Thyroid gland (tissue), 4 donors: ENCODE results near the gene ABHD5. TPM values are rescaled to one million over a fixed set of nuclear protein-coding genes. Genes with fewer than 3 reads are reported as not detected.

Experiments used
- DNase-seq, 2 donors: peaks; one replicate each; pipeline ENCODE4 v3.0.0-alpha.2; 2019
- H3K27ac ChIP-seq, 3 donors: fragments of 200-600 bp; sonication (generic); 1 replicate in 2 of 3; 2 replicates in 1 of 3; pipeline ENCODE4 v1.5.1; 2016 to 2019; ENCODE audit warnings: mild to moderate bottlenecking in 1 of 3, moderate library complexity in 1 of 3
- H3K27me3 ChIP-seq: fragments of 200-600 bp; sonication (generic); one replicate; pipeline ENCODE4 v1.5.1; 2019
- H3K36me3 ChIP-seq, 2 donors: fragments of 200-600 bp; sonication (generic); one replicate each; pipeline ENCODE4 v1.5.1; 2016 to 2019
- H3K4me1 ChIP-seq, 2 donors: fragments of 200-600 bp; sonication (generic); one replicate each; pipeline ENCODE4 v1.5.1; 2017 to 2019
- H3K4me3 ChIP-seq, 3 donors: fragments of 200-600 bp; sonication (generic); replicated peaks in 1 of 3; 1 replicate in 2 of 3; 2 replicates in 1 of 3; pipeline ENCODE4 v1.5.1; 2016; ENCODE audit warnings: mild to moderate bottlenecking in 1 of 3
- H3K9me3 ChIP-seq: fragments of 200-600 bp; sonication (generic); one replicate; pipeline ENCODE4 v1.5.1; 2017
- CTCF ChIP-seq, 6 experiments: fragments of 200-600 bp in 3 of 6; fragments of 450-650 bp in 3 of 6; sonication (generic) in 3 of 6; IDR thresholded peaks; one replicate each; pipeline ENCODE4 v1.5.1; 2016 to 2019; ENCODE audit warnings: antibody characterized with exemption in 6 of 6, mild to moderate bottlenecking in 2 of 6, inconsistent platforms in 1 of 6, moderate library complexity in 1 of 6
- POLR2A ChIP-seq, 2 donors: fragments of 450-650 bp; IDR thresholded peaks; one replicate each; pipeline ENCODE4 v1.6.1; 2017; ENCODE audit warnings: antibody characterized with exemption in 2 of 2, mild to moderate bottlenecking in 2 of 2, moderate library complexity in 1 of 2
- WGBS, 2 donors: methylation state at CpG; one replicate each; pipeline ENCODE4 v1.1.5; 2017; 5-methylcytosine and 5-hydroxymethylcytosine counted together
- intact Hi-C: fragments of 100-400 bp; cut with DNase I; formaldehyde crosslinking; loops from one replicate; pipeline ENCODE4 v1.15.1; 2023
- total RNA-seq, 4 donors: library from RNA; depleted of rRNA; stranded (reverse); fragments of >200 nt; gene quantifications; one replicate each; pipeline ENCODE4 v1.2.3, GENCODE V29; 2016

ABHD5 gene
- total RNA-seq, 4 donors from 2014 or later: 33.1 to 45.4 (median 36.6) TPM

- H3K27ac ChIP-seq: peak overlapping the region; percentile 52 to 83 (median 64)
- 36 to 53% methylated on average over 1 of the region's 1 CpG for WGBS, 2 donors
- no peak for TF ChIP-seq CTCF (IDR thresholded peaks at IDR 0.05)
- TF ChIP-seq POLR2A (IDR thresholded peaks at IDR 0.05): no peak
- no peaks in the 10 kb centered on the region for H3K36me3 ChIP-seq
- DNase-seq: peak; percentile 91 to 92
- peaks cover 38 to 45% of the 10 kb centered on the region in 2 donors for H3K4me1 ChIP-seq
- H3K27me3 ChIP-seq: no peaks in the 10 kb centered on the region
- H3K4me3 ChIP-seq: no peak overlapping the region
- intact Hi-C loops: no loop called here
- no peaks in the 10 kb centered on the region for H3K9me3 ChIP-seq
Measured at GRCh38 chr3:43729707-43730414, 39.1 kb downstream of the ABHD5 start.

GRCh38 chr3:43732747-43733425, 42.1 kb downstream of the ABHD5 start:
- WGBS, 2 donors: 78 to 92% methylated on average over 6 of the region's 6 CpGs
- no peak for TF ChIP-seq CTCF (IDR thresholded peaks at IDR 0.05)
- TF ChIP-seq POLR2A (IDR thresholded peaks at IDR 0.05): no peak
- intact Hi-C loops: no loop called here
- Histone ChIP-seq H3K4me1 (peaks cover 47 to 50% of the 10 kb centered on the region in 2 donors), H3K4me3 (no peak overlapping the region), H3K27ac (peak overlapping the region; percentile 60 to 83 (median 74)), H3K27me3 (no peaks in the 10 kb centered on the region), H3K36me3 (no peaks in the 10 kb centered on the region), H3K9me3 (no peaks in the 10 kb centered on the region)
- no peak for DNase-seq

- Histone ChIP-seq H3K27me3 (no peaks in the 10 kb centered on the region), H3K36me3 (no peaks in the 10 kb centered on the region), H3K9me3 (no peaks in the 10 kb centered on the region), H3K27ac (peak overlapping the region; percentile 70 to 83 (median 80)), H3K4me1 (peaks cover 55 to 59% of the 10 kb centered on the region in 2 donors), H3K4me3 (no peak overlapping the region)
- TF ChIP-seq CTCF (IDR thresholded peaks at IDR 0.05): peak in 1 of 6 experiments; percentile 16
- no peak for TF ChIP-seq POLR2A (IDR thresholded peaks at IDR 0.05)
- intact Hi-C loops: no loop called here
- DNase-seq: peak; percentile 95 to 97
- WGBS, 2 donors: 29 to 31% methylated on average over 6 of the region's 6 CpGs
Measured at GRCh38 chr3:43733459-43734384, 43.0 kb downstream of the ABHD5 start.

GRCh38 chr3:43734685-43735084, 43.9 kb downstream of the ABHD5 start:
- Histone ChIP-seq H3K27me3 (no peaks in the 10 kb centered on the region), H3K4me3 (no peak overlapping the region), H3K4me1 (peaks cover 54 to 56% of the 10 kb centered on the region in 2 donors), H3K36me3 (no peaks in the 10 kb centered on the region), H3K9me3 (no peaks in the 10 kb centered on the region), H3K27ac (peak overlapping the region; percentile 70 to 83 (median 80))
- intact Hi-C loops: no loop called here
- DNase-seq: no peak
- 62 to 66% methylated on average over 2 of the region's 2 CpGs for WGBS, 2 donors
- no peak for TF ChIP-seq POLR2A (IDR thresholded peaks at IDR 0.05)
- no peak for TF ChIP-seq CTCF (IDR thresholded peaks at IDR 0.05)
